Urinary bladder (tissue), 4 donors: ENCODE data around the gene SERINC5. TPM values are rescaled to one million over a fixed set of nuclear protein-coding genes. Genes with fewer than 3 reads are reported as not detected.
"Not testable (repeated sequence)": the region's sequence is repeated elsewhere in the genome, so short reads cannot be mapped to it uniquely, and the experiment has no call there.

ENCODE experiments used
- DNase-seq: peaks from one replicate; pipeline ENCODE4 v3.0.0-alpha.2; 2015; ENCODE audit errors: extremely low spot score
- H3K27ac ChIP-seq: one replicate; pipeline ENCODE4 v1.5.1; 2013; ENCODE audit warnings: low read depth, mild to moderate bottlenecking, moderate library complexity
- H3K36me3 ChIP-seq: one replicate; pipeline ENCODE4 v1.6.1; 2013; ENCODE audit warnings: mild to moderate bottlenecking, moderate library complexity; ENCODE audit not compliant: insufficient read depth
- H3K4me1 ChIP-seq: one replicate; pipeline ENCODE4 v1.6.1; 2013; ENCODE audit warnings: mild to moderate bottlenecking, moderate library complexity; ENCODE audit not compliant: insufficient read depth
- H3K4me3 ChIP-seq: one replicate; pipeline ENCODE4 v1.5.1; 2013; ENCODE audit warnings: low read depth, low read length
- WGBS: extraction: QIAGEN DNeasy Blood & Tissue Kit; methylation state at CpG from one replicate; pipeline ENCODE4 v1.1.7; 2013; 5-methylcytosine and 5-hydroxymethylcytosine counted together
- polyA plus RNA-seq: library from polyadenylated mRNA; stranded (reverse); fragments of 200-250 nt; gene quantifications from one replicate; pipeline ENCODE4 v1.2.3, GENCODE V29; 2013
- total RNA-seq: library from RNA; depleted of rRNA; stranded (reverse); fragments of >200 nt; gene quantifications from one replicate; pipeline ENCODE4 v1.2.3, GENCODE V29; 2014
- donor health status: healthy with polysubstance abuse.
- donor health status: healthy.

The SERINC5 gene
- total RNA-seq: 48.7 TPM
- 7.2 TPM for polyA plus RNA-seq

- DNase-seq: no peak
- Histone ChIP-seq H3K27ac (peak within 1 kb of the TSS; percentile 96), H3K36me3 (no peaks in the 10 kb centered on the region), H3K4me3 (peak within 1 kb of the TSS; percentile 86), H3K4me1 (peaks cover 4% of the 10 kb centered on the region)
- under 1% methylated on average over 87 of the region's 87 CpGs for WGBS
These were observed at the start of gene SERINC5 for GRCh38 chr5:80255811-80256712. Gene SERINC5 (minus strand): TSS chr5:80256048. CDS start chr5:80255922, 126 bp downstream.

DNA sequence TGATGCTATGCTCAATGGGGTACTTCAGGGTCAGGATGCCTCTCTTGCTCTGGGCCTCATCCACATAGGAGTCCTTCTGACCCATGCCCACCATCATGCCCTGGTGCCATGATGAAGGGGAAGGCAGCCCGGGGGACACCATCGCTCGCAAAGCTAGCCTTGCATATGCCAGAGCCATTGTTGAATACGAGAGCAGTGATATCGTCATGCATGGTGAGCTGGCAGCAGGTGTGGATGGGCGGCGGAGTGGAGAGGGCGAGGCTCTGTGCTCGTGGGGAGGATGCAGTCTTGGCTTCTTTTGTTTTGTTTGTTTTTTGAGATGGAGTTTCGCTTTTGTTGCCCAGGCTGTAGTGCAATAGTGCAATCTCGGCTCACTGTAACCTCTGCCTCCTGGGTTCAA is 46.8 kb upstream of the SERINC5 start:
- DNase-seq: no peak
- 95% methylated on average over 11 of the region's 11 CpGs for WGBS

DNA sequence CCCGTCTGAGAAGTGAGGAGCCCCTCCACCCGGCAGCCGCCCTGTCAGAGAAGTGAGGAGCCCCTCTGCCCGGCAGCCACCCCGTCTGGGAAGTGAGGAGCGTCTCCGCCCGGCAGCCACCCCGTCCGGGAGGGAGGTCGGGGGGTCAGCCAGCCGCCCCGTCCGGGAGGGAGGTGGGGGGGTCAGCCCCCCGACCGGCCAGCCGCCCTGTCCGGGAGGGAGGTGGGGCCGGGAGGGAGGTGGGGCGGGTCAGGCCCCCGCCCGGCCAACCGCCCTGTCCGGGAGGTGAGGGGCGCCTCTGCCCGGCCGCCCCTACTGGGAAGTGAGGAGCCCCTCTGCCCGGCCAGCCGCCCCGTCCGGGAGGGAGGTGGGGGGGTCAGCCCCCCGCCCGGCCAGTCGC is 45.5 kb upstream of the SERINC5 start:
- H3K4me3 ChIP-seq, DNase-seq, H3K36me3 ChIP-seq, H3K27ac ChIP-seq, H3K4me1 ChIP-seq: not testable (repeated sequence)
- 95% methylated on average over 18 of the region's 34 CpGs for WGBS

More for the DNA sequence above, 46.8 kb upstream of the SERINC5 start:
- H3K36me3 ChIP-seq: no peaks in the 10 kb centered on the region
- H3K27ac ChIP-seq: no peak overlapping the region
- no peaks in the 10 kb centered on the region for H3K4me1 ChIP-seq
- no peak overlapping the region for H3K4me3 ChIP-seq

DNA sequence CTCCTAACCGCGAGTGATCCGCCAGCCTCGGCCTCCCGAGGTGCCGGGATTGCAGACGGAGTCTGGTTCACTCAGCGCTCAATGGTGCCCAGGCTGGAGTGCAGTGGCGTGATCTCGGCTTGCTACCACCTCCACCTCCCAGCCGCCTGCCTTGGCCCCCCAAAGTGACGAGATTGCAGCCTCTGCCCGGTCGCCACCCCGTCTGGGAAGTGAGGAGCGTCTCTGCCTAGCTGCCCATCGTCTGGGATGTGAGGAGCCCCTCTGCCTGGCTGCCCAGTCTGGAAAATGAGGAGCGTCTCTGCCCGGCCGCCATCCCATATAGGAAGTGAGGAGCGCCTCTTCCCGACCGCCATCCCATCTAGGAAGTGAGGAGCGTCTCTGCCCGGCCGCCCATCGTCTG is 44.9 kb upstream of the SERINC5 start:
- H3K36me3 ChIP-seq, H3K4me1 ChIP-seq, DNase-seq, H3K27ac ChIP-seq, H3K4me3 ChIP-seq: not testable (repeated sequence)
- WGBS: 95% methylated on average over 19 of the region's 27 CpGs

- H3K4me3 ChIP-seq: no peak overlapping the region
- H3K36me3 ChIP-seq: no peaks in the 10 kb centered on the region
- H3K27ac ChIP-seq: no peak overlapping the region
- 87% methylated on average over 8 of the region's 8 CpGs for WGBS
- DNase-seq: no peak
- H3K4me1 ChIP-seq: no peaks in the 10 kb centered on the region
These were observed 44.3 kb upstream of the SERINC5 start for GRCh38 chr5:80300125-80300524.

- Histone ChIP-seq H3K36me3 (no peaks in the 10 kb centered on the region), H3K27ac (no peak overlapping the region), H3K4me1 (no peaks in the 10 kb centered on the region), H3K4me3 (no peak overlapping the region)
- DNase-seq: no peak
- 95% methylated on average over 8 of the region's 8 CpGs for WGBS
These were observed 43.8 kb upstream of the SERINC5 start for GRCh38 chr5:80299601-80300000.

DNA sequence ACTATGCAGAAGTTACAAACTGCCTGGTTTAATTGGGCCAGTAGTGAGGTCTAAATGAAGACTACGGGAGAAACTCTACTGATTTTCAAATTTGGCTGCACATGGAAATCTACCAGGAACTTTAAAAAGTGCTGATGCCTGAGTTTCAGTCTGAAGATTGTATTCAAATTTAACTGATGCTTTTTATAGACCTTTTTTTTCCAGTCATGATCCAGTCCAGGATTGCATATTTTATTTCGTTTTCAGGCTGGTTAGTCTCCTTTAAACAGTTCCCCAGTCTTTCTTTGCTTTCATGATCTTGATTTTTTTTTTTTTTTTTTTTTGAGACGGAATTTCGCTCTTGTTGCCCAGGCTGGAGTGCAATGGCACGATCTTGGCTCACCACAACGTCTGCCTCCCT is 40.3 kb upstream of the SERINC5 start:
- no peak overlapping the region for H3K4me3 ChIP-seq
- 32% methylated on average over 6 of the region's 6 CpGs for WGBS
- H3K4me1 ChIP-seq: no peaks in the 10 kb centered on the region
- no peak overlapping the region for H3K27ac ChIP-seq
- no peaks in the 10 kb centered on the region for H3K36me3 ChIP-seq
- DNase-seq: no peak

DNA sequence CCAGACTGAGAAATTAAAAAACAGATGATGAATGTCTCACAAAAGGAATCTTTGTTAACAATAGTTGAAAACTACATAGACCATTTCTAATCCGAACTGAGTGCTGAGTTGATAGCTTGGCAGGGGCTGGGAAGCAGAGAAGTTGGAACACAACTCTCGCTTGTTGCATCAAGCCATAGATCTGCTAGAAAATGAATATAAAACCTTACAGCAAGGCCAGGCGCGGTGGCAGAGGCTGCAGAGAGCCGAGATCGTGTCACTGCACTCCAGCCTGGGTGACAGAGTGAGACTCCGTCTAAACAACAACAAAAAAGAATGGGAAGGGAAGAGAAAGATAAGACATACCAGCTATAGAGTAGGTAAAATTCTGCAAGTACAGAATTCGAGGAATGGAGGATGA is 35.9 kb upstream of the SERINC5 start:
- 79% methylated on average over 8 of the region's 8 CpGs for WGBS
- Histone ChIP-seq H3K36me3 (no peaks in the 10 kb centered on the region), H3K4me3 (no peak overlapping the region), H3K4me1 (no peaks in the 10 kb centered on the region), H3K27ac (no peak overlapping the region)
- DNase-seq: no peak

GRCh38 chr5:80289320-80289719 is 33.5 kb upstream of the SERINC5 start:
- no peaks in the 10 kb centered on the region for H3K36me3 ChIP-seq

DNA sequence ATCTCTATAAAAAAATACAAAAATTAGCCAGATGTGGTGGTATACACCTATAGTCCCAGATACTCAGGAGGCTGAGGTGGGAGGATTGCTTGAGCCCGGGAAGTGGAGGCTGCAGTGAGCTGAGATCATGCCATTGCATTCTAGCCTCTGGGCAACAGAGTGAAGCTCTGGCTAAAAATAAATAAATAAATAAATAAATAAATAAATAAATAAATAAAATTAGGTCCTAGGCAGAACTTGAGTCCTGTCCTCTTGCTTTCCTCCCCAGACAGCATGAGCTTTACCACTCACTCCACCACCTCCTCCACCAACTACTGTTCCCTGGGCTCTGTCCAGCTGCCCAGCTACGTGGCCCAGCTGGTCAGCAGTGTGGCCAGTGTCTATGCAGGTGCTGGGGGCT is 32.3 kb upstream of the SERINC5 start:
- no peak for DNase-seq
- Histone ChIP-seq H3K36me3 (no peaks in the 10 kb centered on the region), H3K4me1 (no peaks in the 10 kb centered on the region), H3K27ac (no peak overlapping the region), H3K4me3 (no peak overlapping the region)
- WGBS: 96% methylated on average over 2 of the region's 2 CpGs

More at GRCh38 chr5:80289320-80289719, 33.5 kb upstream of the SERINC5 start:
- Histone ChIP-seq H3K4me3 (no peak overlapping the region), H3K4me1 (no peaks in the 10 kb centered on the region), H3K27ac (no peak overlapping the region)
- 96% methylated on average over 2 of the region's 2 CpGs for WGBS
- DNase-seq: no peak

DNA sequence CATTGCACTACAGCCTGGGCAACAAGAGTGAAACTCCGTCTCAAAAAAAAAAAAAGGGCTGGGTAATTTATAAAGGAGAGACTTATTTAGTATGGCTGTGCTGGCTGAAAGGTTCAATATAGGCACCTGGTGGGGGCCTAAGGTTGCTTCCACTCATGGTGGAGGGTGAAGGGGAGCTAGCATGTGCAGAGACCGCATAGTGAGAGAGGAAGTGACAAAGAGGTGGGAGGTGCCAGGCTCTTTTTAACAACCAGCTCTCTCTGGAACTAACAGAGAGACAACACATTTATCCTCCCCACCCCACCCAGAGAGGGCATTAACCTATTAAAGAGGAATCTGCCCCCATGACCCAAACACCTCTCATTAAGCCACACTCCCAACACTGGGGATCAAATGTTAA is 28.9 kb upstream of the SERINC5 start:
- no peaks in the 10 kb centered on the region for H3K4me1 ChIP-seq
- DNase-seq: no peak
- no peak overlapping the region for H3K4me3 ChIP-seq
- no peak overlapping the region for H3K27ac ChIP-seq
- WGBS: 57% methylated on average over 2 of the region's 2 CpGs
- H3K36me3 ChIP-seq: no peaks in the 10 kb centered on the region

- no peaks in the 10 kb centered on the region for H3K4me1 ChIP-seq
- no peaks in the 10 kb centered on the region for H3K36me3 ChIP-seq
- no peak overlapping the region for H3K27ac ChIP-seq
- WGBS: 60% methylated on average over 1 of the region's 1 CpG
- no peak overlapping the region for H3K4me3 ChIP-seq
- no peak for DNase-seq
These were observed 27.5 kb upstream of the SERINC5 start for GRCh38 chr5:80283360-80283759.

GRCh38 chr5:80282054-80282453 is 26.2 kb upstream of the SERINC5 start:
- DNase-seq: no peak
- Histone ChIP-seq H3K27ac (no peak overlapping the region), H3K4me1 (no peaks in the 10 kb centered on the region), H3K4me3 (no peak overlapping the region), H3K36me3 (no peaks in the 10 kb centered on the region)
- WGBS: 59% methylated on average over 3 of the region's 3 CpGs

DNA sequence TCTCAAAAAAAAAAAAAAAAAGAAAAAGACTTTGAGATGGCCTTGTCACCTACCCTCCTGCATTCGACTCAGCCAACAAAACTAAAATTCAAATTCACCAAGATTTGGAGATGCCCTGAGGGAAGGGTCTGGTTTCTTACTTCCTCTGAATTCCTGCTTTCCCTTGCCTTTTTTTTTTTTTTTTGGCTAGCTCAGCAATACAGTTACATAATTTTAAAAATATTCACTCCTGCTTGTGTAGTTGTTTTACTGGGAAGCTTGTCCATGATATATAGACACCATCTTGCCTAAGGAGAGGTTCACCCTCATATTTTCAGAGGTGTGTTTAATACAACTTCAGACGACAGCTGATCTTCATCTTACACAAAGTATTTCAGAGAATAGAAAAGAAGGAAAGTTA is 21.3 kb upstream of the SERINC5 start:
- Histone ChIP-seq H3K4me3 (no peak overlapping the region), H3K36me3 (no peaks in the 10 kb centered on the region), H3K27ac (no peak overlapping the region), H3K4me1 (no peaks in the 10 kb centered on the region)
- WGBS: 47% methylated on average over 2 of the region's 2 CpGs
- DNase-seq: no peak
